ENCODE measurements around the gene LIME1. TPM values are rescaled to one million over a fixed set of nuclear protein-coding genes. Genes with fewer than 3 reads are reported as not detected.

LIME1 gene
- total RNA-seq, 1 experiment from 2014 or later, result 27.4 TPM

DNA sequence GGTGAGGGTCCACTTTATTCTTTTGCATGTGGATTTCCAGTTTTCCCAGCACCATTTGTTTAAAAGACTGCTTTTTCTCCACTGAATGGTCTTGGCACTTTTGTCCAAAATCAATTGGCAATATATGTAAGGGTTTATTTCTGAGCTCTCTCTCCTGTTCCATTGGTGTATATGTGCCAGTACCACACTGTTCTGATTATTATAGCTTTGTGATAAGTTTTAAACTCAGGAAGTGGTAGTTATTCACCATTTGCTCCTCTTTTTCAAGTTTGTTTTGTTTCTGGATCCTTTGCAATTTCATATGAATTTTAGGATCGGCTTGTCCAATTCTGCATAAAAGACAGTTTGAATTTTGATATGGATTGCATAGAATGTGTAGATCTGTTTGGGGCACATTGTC lies 24.3 kb upstream of the LIME1 start:
- POLR2A ChIA-PET, result interaction anchor here (0.9 kb wide), 1 partner anchor 10 kb away, joined by 3 read pairs; no protein-coding TSS in a partner anchor

GRCh38 chr20:63714858-63715257 lies 21.6 kb upstream of the LIME1 start:
- intact Hi-C loops (cut with micrococcal nuclease), result no loop called here

More for the DNA sequence above, 24.3 kb upstream of the LIME1 start:
- Histone ChIP-seq H3K9ac (ENCODE audit: low read length) (no peak overlapping the region), H3K36me3 (ENCODE audit: control insufficient read depth in 1 of 2, insufficient read depth in 2 of 2, low read length in 2 of 2) (peaks cover 8 to 49% of the 10 kb centered on the region in 2 experiments), H3K4me2 (ENCODE audit: low read length) (no peak overlapping the region), H3K9me2 (ENCODE audit: insufficient read depth) (no peaks in the 10 kb centered on the region), H3K4me1 (ENCODE audit: control insufficient read depth in 1 of 2, insufficient read depth in 2 of 2, low read length in 2 of 2) (peaks cover 5 to 11% of the 10 kb centered on the region in 2 experiments), H4K20me1 (ENCODE audit: insufficient read depth) (no peaks in the 10 kb centered on the region), H2AFZ (ENCODE audit: low read depth, low read length, poor library complexity, severe bottlenecking) (no peak overlapping the region), H3K4me3 (replicated peaks in 1 of 2; ENCODE audit: low read depth in 1 of 2, low read length in 2 of 2) (no peak overlapping the region), H3K79me2 (ENCODE audit: insufficient read depth, low read length) (peaks cover 92% of the 10 kb centered on the region), H3K27me3 (ENCODE audit: insufficient read depth, low read length) (no peaks in the 10 kb centered on the region), H3K9me3 (ENCODE audit: control insufficient read depth in 1 of 2, insufficient read depth in 1 of 2, low read depth in 1 of 2, low read length in 2 of 2) (peaks cover 0 to 6% of the 10 kb centered on the region in 2 experiments; a peak in 1 of 4 replicates), H3K27ac (ENCODE audit: low read depth, low read length) (no peak overlapping the region)
- TF ChIP-seq EGR1 (IDR thresholded peaks at IDR 0.05; ENCODE audit: low read depth) (no peak), SRF (IDR thresholded peaks at IDR 0.05; ENCODE audit: low read depth) (no peak)
- BruUV-seq (replicated peaks), result no TSS peak
- ChIA-PET CTCF (no interaction called here), RAD21 (ENCODE audit: low non-redundant PET in 1 of 2, low total read pairs in 2 of 2, uncharacterized antibody in 2 of 2, unreplicated experiment in 2 of 2) (no interaction called here)
- DNase-seq (ENCODE audit: low read depth, low spot score) (no peak), ATAC-seq (no peak)
- intact Hi-C loops (cut with micrococcal nuclease), result no loop called here

More at GRCh38 chr20:63714858-63715257, 21.6 kb upstream of the LIME1 start:
- BruUV-seq (replicated peaks), result no TSS peak
- H3K9me3 ChIP-seq (ENCODE audit: control insufficient read depth in 1 of 2, insufficient read depth in 1 of 2, low read depth in 1 of 2, low read length in 2 of 2), result peaks cover 4 to 16% of the 10 kb centered on the region in 2 experiments; a peak in 1 of 4 replicates
- DNase-seq (ENCODE audit: low read depth, low spot score), result no peak
- H3K27ac ChIP-seq (ENCODE audit: low read depth, low read length), result no peak overlapping the region
- ChIA-PET RAD21 (ENCODE audit: low non-redundant PET in 1 of 2, low total read pairs in 2 of 2, uncharacterized antibody in 2 of 2, unreplicated experiment in 2 of 2) (no interaction called here), CTCF (no interaction called here), POLR2A (no interaction called here)
- H4K20me1 ChIP-seq (ENCODE audit: insufficient read depth), result no peaks in the 10 kb centered on the region
- H3K9ac ChIP-seq (ENCODE audit: low read length), result no peak overlapping the region
- no peak overlapping the region for H2AFZ ChIP-seq (ENCODE audit: low read depth, low read length, poor library complexity, severe bottlenecking)
- H3K36me3 ChIP-seq (ENCODE audit: control insufficient read depth in 1 of 2, insufficient read depth in 2 of 2, low read length in 2 of 2), result peaks cover 18 to 65% of the 10 kb centered on the region in 2 experiments
- ATAC-seq, result no peak
- H3K4me1 ChIP-seq (ENCODE audit: control insufficient read depth in 1 of 2, insufficient read depth in 2 of 2, low read length in 2 of 2), result no peaks in the 10 kb centered on the region
- TF ChIP-seq CEBPB (IDR thresholded peaks at IDR 0.05; ENCODE audit: low read depth), result no peak
- no peak for TF ChIP-seq POLR2A (IDR thresholded peaks at IDR 0.05; ENCODE audit: borderline replicate concordance, extremely low read depth, insufficient read depth, insufficient read length)
- TF ChIP-seq POLR2AphosphoS5 (IDR thresholded peaks at IDR 0.05; ENCODE audit: low read depth, low read length), result no peak
- no peak for TF ChIP-seq EGR1 (IDR thresholded peaks at IDR 0.05; ENCODE audit: low read depth)
- no peak for TF ChIP-seq YY1 (IDR thresholded peaks at IDR 0.05; ENCODE audit: extremely low read depth, insufficient replicate concordance, low read depth, low read length)
- TF ChIP-seq SIN3A (IDR thresholded peaks at IDR 0.05; ENCODE audit: low read depth), result no peak
- TF ChIP-seq SP1 (IDR thresholded peaks at IDR 0.05; ENCODE audit: low read depth), result no peak
- TF ChIP-seq FOSL1 (IDR thresholded peaks at IDR 0.05; ENCODE audit: low read depth), result no peak
- no peak for TF ChIP-seq ZFX (IDR thresholded peaks at IDR 0.05)
- no peak for TF ChIP-seq EZH2phosphoT487 (IDR thresholded peaks at IDR 0.05; ENCODE audit: borderline replicate concordance)
- TF ChIP-seq ELF1 (IDR thresholded peaks at IDR 0.05; ENCODE audit: borderline replicate concordance, low read depth), result no peak
- TF ChIP-seq, protein P1, sequence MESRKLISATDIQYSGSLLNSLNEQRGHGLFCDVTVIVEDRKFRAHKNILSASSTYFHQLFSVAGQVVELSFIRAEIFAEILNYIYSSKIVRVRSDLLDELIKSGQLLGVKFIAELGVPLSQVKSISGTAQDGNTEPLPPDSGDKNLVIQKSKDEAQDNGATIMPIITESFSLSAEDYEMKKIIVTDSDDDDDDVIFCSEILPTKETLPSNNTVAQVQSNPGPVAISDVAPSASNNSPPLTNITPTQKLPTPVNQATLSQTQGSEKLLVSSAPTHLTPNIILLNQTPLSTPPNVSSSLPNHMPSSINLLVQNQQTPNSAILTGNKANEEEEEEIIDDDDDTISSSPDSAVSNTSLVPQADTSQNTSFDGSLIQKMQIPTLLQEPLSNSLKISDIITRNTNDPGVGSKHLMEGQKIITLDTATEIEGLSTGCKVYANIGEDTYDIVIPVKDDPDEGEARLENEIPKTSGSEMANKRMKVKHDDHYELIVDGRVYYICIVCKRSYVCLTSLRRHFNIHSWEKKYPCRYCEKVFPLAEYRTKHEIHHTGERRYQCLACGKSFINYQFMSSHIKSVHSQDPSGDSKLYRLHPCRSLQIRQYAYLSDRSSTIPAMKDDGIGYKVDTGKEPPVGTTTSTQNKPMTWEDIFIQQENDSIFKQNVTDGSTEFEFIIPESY (IDR thresholded peaks at IDR 0.05; ENCODE audit: extremely low read depth, insufficient replicate concordance, low read length), result no peak
- TF ChIP-seq, protein P2, sequence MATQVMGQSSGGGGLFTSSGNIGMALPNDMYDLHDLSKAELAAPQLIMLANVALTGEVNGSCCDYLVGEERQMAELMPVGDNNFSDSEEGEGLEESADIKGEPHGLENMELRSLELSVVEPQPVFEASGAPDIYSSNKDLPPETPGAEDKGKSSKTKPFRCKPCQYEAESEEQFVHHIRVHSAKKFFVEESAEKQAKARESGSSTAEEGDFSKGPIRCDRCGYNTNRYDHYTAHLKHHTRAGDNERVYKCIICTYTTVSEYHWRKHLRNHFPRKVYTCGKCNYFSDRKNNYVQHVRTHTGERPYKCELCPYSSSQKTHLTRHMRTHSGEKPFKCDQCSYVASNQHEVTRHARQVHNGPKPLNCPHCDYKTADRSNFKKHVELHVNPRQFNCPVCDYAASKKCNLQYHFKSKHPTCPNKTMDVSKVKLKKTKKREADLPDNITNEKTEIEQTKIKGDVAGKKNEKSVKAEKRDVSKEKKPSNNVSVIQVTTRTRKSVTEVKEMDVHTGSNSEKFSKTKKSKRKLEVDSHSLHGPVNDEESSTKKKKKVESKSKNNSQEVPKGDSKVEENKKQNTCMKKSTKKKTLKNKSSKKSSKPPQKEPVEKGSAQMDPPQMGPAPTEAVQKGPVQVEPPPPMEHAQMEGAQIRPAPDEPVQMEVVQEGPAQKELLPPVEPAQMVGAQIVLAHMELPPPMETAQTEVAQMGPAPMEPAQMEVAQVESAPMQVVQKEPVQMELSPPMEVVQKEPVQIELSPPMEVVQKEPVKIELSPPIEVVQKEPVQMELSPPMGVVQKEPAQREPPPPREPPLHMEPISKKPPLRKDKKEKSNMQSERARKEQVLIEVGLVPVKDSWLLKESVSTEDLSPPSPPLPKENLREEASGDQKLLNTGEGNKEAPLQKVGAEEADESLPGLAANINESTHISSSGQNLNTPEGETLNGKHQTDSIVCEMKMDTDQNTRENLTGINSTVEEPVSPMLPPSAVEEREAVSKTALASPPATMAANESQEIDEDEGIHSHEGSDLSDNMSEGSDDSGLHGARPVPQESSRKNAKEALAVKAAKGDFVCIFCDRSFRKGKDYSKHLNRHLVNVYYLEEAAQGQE (IDR thresholded peaks at IDR 0.05; ENCODE audit: low read depth), result no peak
- TF ChIP-seq EZH2 (IDR thresholded peaks at IDR 0.05), result no peak
- H3K4me3 ChIP-seq (replicated peaks in 1 of 2; ENCODE audit: low read depth in 1 of 2, low read length in 2 of 2), result no peak overlapping the region
- no peaks in the 10 kb centered on the region for H3K27me3 ChIP-seq (ENCODE audit: insufficient read depth, low read length)
- H3K9me2 ChIP-seq (ENCODE audit: insufficient read depth), result no peaks in the 10 kb centered on the region
- peaks cover 96% of the 10 kb centered on the region for H3K79me2 ChIP-seq (ENCODE audit: insufficient read depth, low read length)
- no peak overlapping the region for H3K4me2 ChIP-seq (ENCODE audit: low read length)
